Mesenchymal stem cell (in vitro differentiated cells and primary cell): ENCODE results near the gene INCA1. TPM values are rescaled to one million over a fixed set of nuclear protein-coding genes. Genes with fewer than 3 reads are reported as not detected.

Source experiments
- DNase-seq: peaks from one replicate; pipeline ENCODE4 v3.0.0-alpha.2; 2013
- H2AFZ ChIP-seq: one replicate; pipeline ENCODE4 v1.6.1; 2013; ENCODE audit warnings: low read depth, mild to moderate bottlenecking, control low read depth, inconsistent platforms, low read length, moderate library complexity
- H2AK5ac ChIP-seq: 2 replicates; pipeline ENCODE4 v1.6.1; 2013; ENCODE audit warnings: low read length, moderate library complexity, mild to moderate bottlenecking, inconsistent platforms; ENCODE audit not compliant: severe bottlenecking
- H2BK120ac ChIP-seq: one replicate; pipeline ENCODE4 v1.6.1; 2013; ENCODE audit warnings: low read depth, mild to moderate bottlenecking, inconsistent platforms, low read length, moderate library complexity
- H2BK12ac ChIP-seq, 2 experiments: one replicate each; pipeline ENCODE4 v1.6.1; 2013; ENCODE audit warnings: inconsistent platforms in 2 of 2, low read length in 2 of 2, mild to moderate bottlenecking in 2 of 2, moderate library complexity in 2 of 2, control low read depth in 1 of 2
- H2BK15ac ChIP-seq: one replicate; pipeline ENCODE4 v1.6.1; 2013; ENCODE audit warnings: mild to moderate bottlenecking, low read depth, inconsistent platforms; ENCODE audit not compliant: poor library complexity, severe bottlenecking
- H2BK5ac ChIP-seq: 2 replicates; pipeline ENCODE4 v1.6.1; 2013; ENCODE audit warnings: low read depth, mild to moderate bottlenecking, low read length, control low read depth, inconsistent platforms; ENCODE audit not compliant: poor library complexity, severe bottlenecking
- H3K14ac ChIP-seq, 2 experiments: one replicate each; pipeline ENCODE4 v1.6.1; 2013; ENCODE audit warnings: inconsistent platforms in 2 of 2, low read length in 2 of 2, control low read depth in 1 of 2, mild to moderate bottlenecking in 1 of 2, moderate library complexity in 1 of 2
- H3K18ac ChIP-seq, 2 experiments: one replicate each; pipeline ENCODE4 v1.6.1; 2013; ENCODE audit warnings: inconsistent platforms in 2 of 2, low read length in 2 of 2, control low read depth in 1 of 2, low read depth in 1 of 2, mild to moderate bottlenecking in 1 of 2
- H3K23ac ChIP-seq, 2 experiments: one replicate each; pipeline ENCODE4 v1.6.1; 2013; ENCODE audit warnings: inconsistent platforms in 2 of 2, low read length in 2 of 2, mild to moderate bottlenecking in 2 of 2, moderate library complexity in 2 of 2, control low read depth in 1 of 2
- H3K27ac ChIP-seq: 2 replicates; pipeline ENCODE4 v1.5.1; 2013; ENCODE audit warnings: mild to moderate bottlenecking, moderate library complexity, low read length, control low read depth, inconsistent platforms; ENCODE audit not compliant: poor library complexity, severe bottlenecking
- H3K27me3 ChIP-seq, 2 experiments: 2 replicates each; pipeline versions ENCODE4 v1.6.1 to v1.7.0; 2013; ENCODE audit warnings: low read length in 2 of 2, mild to moderate bottlenecking in 2 of 2, moderate library complexity in 2 of 2, control low read depth in 1 of 2, inconsistent platforms in 1 of 2; ENCODE audit not compliant: control insufficient read depth in 1 of 2, insufficient read depth in 1 of 2
- H3K36me3 ChIP-seq, 2 experiments: 2 replicates each; pipeline versions ENCODE4 v1.6.1 to v1.7.0; 2013; ENCODE audit warnings: low read length in 2 of 2, control low read depth in 1 of 2, inconsistent platforms in 1 of 2, low read depth in 1 of 2, mild to moderate bottlenecking in 1 of 2; ENCODE audit not compliant: insufficient read depth in 2 of 2, control insufficient read depth in 1 of 2
- H3K4ac ChIP-seq, 2 experiments: one replicate each; pipeline ENCODE4 v1.6.1; 2013; ENCODE audit warnings: inconsistent platforms in 2 of 2, low read length in 2 of 2, mild to moderate bottlenecking in 2 of 2, moderate library complexity in 2 of 2, control low read depth in 1 of 2, low read depth in 1 of 2
- H3K4me1 ChIP-seq: 2 replicates; pipeline ENCODE4 v1.6.1; 2013; ENCODE audit warnings: low read depth, low read length, control low read depth; ENCODE audit not compliant: control insufficient read depth, insufficient read depth
- H3K4me2 ChIP-seq: 2 replicates; pipeline ENCODE4 v1.6.1; 2013; ENCODE audit warnings: low read length, mild to moderate bottlenecking, inconsistent platforms; ENCODE audit not compliant: poor library complexity, severe bottlenecking
- H3K4me3 ChIP-seq, 2 experiments: 2 replicates each; pipeline versions ENCODE4 v1.5.1 to v1.7.0; 2013; ENCODE audit warnings: low read length in 2 of 2, mild to moderate bottlenecking in 2 of 2, control low read depth in 1 of 2, low read depth in 1 of 2; ENCODE audit not compliant: insufficient read depth in 1 of 2
- H3K79me1 ChIP-seq: replicated peaks from 2 replicates; pipeline ENCODE4 v1.6.1; 2013; ENCODE audit warnings: mild to moderate bottlenecking, control low read depth, low read length, inconsistent platforms; ENCODE audit not compliant: poor library complexity, severe bottlenecking
- H3K9ac ChIP-seq: 2 replicates; pipeline ENCODE4 v1.7.0; 2013; ENCODE audit warnings: mild to moderate bottlenecking, low read length, moderate library complexity
- H3K9me3 ChIP-seq: 2 replicates; pipeline ENCODE4 v1.7.0; 2013; ENCODE audit warnings: mild to moderate bottlenecking, low read length; ENCODE audit not compliant: control insufficient read depth
- H4K8ac ChIP-seq: one replicate; pipeline ENCODE4 v1.6.1; 2013; ENCODE audit warnings: inconsistent platforms, mild to moderate bottlenecking, low read length, moderate library complexity
- H4K91ac ChIP-seq: one replicate; pipeline ENCODE4 v1.6.1; 2013; ENCODE audit warnings: mild to moderate bottlenecking, low read length, inconsistent platforms
- WGBS: methylation state at CpG from one replicate; pipeline ENCODE4 v1.1.7; 2013; ENCODE audit warnings: mixed read lengths; 5-methylcytosine and 5-hydroxymethylcytosine counted together
- small RNA-seq: library from polyadenylated mRNA; stranded (forward); fragments of <200 nt; extraction: miRNeasy Mini kit (QIAGEN cat#:217004); gene quantifications from one replicate; pipeline ENCODE3, GENCODE V24; 2013; ENCODE audit warnings: low read depth

The INCA1 gene

DNA sequence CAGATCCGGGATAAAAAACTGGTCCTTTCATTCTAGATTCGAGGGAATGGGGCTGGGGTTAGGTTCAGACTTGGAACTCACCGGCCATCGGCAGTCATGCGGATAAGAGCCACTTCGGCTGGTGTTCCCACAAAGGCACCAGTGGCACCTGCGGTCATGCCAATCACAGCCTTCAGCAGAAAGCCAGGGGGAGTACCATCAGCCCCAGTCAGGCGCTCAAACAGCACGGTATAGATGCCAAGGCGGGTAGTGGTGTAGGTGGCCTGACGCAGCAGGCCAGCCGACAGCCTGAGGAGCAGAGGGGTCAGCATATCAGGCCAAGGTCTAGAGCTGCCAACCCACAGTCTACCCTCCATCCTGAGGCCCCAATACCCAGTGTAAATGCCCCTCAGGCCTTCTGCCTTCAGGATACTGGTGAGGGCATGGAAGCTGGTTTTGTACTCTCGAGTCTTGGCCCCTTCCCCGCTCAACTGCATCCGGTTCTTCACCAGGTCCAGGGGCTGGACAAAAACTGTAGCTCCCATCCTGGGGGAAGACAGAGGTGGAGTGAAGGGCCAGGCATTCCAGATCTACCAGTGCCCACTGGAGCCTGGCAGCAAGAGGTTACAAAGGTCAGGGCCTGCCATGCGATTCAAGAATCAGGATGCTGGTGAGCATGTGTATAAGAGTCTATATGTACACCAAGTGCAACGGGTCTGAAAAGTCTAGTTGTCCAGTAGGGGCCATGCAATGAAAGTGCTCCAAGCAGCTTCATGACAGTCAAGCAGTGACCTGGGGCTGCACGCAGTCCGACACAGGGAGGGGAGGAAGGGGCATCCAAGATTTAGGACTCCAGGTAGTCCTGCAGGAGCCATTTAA lies 58.4 kb downstream of the INCA1 start:
- peaks cover 54 to 56% of the 10 kb centered on the region in 2 experiments for H3K36me3 ChIP-seq

More for the DNA sequence above, 58.4 kb downstream of the INCA1 start:
- H2BK12ac ChIP-seq = no peak overlapping the region
- H3K4me3 ChIP-seq = peak overlapping the region; percentile 78 to 98
- H2BK5ac ChIP-seq = no peak overlapping the region
- 76% methylated on average over 19 of the region's 19 CpGs for WGBS
- H3K4me2 ChIP-seq = peak overlapping the region; percentile 58
- peaks cover 25% of the 10 kb centered on the region for H3K79me1 ChIP-seq
- H2AK5ac ChIP-seq = peak overlapping the region; percentile 13
- H3K27me3 ChIP-seq = no peaks in the 10 kb centered on the region
- H3K4me1 ChIP-seq = peaks cover 33% of the 10 kb centered on the region
- peak overlapping the region; percentile 97 for H3K9ac ChIP-seq
- no peak overlapping the region for H2BK15ac ChIP-seq
- peak overlapping the region; percentile 88 to 90 for H3K18ac ChIP-seq
- H3K14ac ChIP-seq = peak overlapping the region; percentile 19 to 89
- H3K27ac ChIP-seq = peak overlapping the region; percentile 93
- H3K4ac ChIP-seq = peak overlapping the region; percentile 81 to 95
- peak overlapping the region in 1 of 2 experiments; percentile 77 for H3K23ac ChIP-seq
- peak; percentile 46 for DNase-seq
- H4K8ac ChIP-seq = peak overlapping the region; percentile 90
- no peak overlapping the region for H2BK120ac ChIP-seq
- peak overlapping the region; percentile 43 for H4K91ac ChIP-seq
- no peak overlapping the region for H2AFZ ChIP-seq
- no peaks in the 10 kb centered on the region for H3K9me3 ChIP-seq

Small RNAs within 50 kb of the gene (small RNA-seq; reads per million reads assigned to genes)
- gene MIR6864 (1.4 reads per million), gene MIR6865 (not detected)
